ENCODE measurements around the gene HMOX2.

HMOX2 gene

GRCh38 chr16:4475880-4476788 lies at the start of gene HMOX2 (continued):
- no peak for TF ChIP-seq ZNF184 (tag by site-specific recombination; IDR thresholded peaks at IDR 0.05)
- TF ChIP-seq ZNF433 (tag by site-specific recombination; IDR thresholded peaks at IDR 0.05; ENCODE audit: low read depth), result no peak
- no peak for TF ChIP-seq ZNF837 (tag by site-specific recombination; IDR thresholded peaks at IDR 0.05)
- TF ChIP-seq IKZF3 (tag by site-specific recombination; IDR thresholded peaks at IDR 0.05), result no peak
- no peak for TF ChIP-seq ZNF610 (tag by site-specific recombination; IDR thresholded peaks at IDR 0.05; ENCODE audit: borderline replicate concordance)
- no peak; the same call in 1 of the 2 replicates for TF ChIP-seq ZBTB48 (tag by site-specific recombination; IDR thresholded peaks at IDR 0.05)
- TF ChIP-seq MZF1 (tag by site-specific recombination; IDR thresholded peaks at IDR 0.05; ENCODE audit: borderline replicate concordance), result no peak
- TF ChIP-seq SP3 (tag by site-specific recombination; IDR thresholded peaks at IDR 0.05), result peak; percentile 96
- TF ChIP-seq ZNF660 (tag by site-specific recombination; IDR thresholded peaks at IDR 0.05), result no peak
- TF ChIP-seq, protein P1, sequence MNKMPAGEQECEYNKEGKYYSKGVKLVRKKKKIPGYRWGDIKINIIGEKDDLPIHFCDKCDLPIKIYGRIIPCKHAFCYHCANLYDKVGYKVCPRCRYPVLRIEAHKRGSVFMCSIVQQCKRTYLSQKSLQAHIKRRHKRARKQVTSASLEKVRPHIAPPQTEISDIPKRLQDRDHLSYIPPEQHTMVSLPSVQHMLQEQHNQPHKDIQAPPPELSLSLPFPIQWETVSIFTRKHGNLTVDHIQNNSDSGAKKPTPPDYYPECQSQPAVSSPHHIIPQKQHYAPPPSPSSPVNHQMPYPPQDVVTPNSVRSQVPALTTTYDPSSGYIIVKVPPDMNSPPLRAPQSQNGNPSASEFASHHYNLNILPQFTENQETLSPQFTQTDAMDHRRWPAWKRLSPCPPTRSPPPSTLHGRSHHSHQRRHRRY (tag by site-specific recombination; IDR thresholded peaks at IDR 0.05), result no peak
- TF ChIP-seq ZNF561 (tag by site-specific recombination; IDR thresholded peaks at IDR 0.05; ENCODE audit: borderline replicate concordance), result peak; percentile 37; the same call in 1 of the 2 replicates
- no peak; the same call in 1 of the 2 replicates for TF ChIP-seq ZNF548 (tag by site-specific recombination; IDR thresholded peaks at IDR 0.05)
- TF ChIP-seq ZBTB21 (tag by site-specific recombination; IDR thresholded peaks at IDR 0.05), result no peak
- TF ChIP-seq, protein P2, sequence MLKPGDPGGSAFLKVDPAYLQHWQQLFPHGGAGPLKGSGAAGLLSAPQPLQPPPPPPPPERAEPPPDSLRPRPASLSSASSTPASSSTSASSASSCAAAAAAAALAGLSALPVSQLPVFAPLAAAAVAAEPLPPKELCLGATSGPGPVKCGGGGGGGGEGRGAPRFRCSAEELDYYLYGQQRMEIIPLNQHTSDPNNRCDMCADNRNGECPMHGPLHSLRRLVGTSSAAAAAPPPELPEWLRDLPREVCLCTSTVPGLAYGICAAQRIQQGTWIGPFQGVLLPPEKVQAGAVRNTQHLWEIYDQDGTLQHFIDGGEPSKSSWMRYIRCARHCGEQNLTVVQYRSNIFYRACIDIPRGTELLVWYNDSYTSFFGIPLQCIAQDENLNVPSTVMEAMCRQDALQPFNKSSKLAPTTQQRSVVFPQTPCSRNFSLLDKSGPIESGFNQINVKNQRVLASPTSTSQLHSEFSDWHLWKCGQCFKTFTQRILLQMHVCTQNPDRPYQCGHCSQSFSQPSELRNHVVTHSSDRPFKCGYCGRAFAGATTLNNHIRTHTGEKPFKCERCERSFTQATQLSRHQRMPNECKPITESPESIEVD (tag by site-specific recombination; IDR thresholded peaks at IDR 0.05), result no peak
- TF ChIP-seq, protein P3, sequence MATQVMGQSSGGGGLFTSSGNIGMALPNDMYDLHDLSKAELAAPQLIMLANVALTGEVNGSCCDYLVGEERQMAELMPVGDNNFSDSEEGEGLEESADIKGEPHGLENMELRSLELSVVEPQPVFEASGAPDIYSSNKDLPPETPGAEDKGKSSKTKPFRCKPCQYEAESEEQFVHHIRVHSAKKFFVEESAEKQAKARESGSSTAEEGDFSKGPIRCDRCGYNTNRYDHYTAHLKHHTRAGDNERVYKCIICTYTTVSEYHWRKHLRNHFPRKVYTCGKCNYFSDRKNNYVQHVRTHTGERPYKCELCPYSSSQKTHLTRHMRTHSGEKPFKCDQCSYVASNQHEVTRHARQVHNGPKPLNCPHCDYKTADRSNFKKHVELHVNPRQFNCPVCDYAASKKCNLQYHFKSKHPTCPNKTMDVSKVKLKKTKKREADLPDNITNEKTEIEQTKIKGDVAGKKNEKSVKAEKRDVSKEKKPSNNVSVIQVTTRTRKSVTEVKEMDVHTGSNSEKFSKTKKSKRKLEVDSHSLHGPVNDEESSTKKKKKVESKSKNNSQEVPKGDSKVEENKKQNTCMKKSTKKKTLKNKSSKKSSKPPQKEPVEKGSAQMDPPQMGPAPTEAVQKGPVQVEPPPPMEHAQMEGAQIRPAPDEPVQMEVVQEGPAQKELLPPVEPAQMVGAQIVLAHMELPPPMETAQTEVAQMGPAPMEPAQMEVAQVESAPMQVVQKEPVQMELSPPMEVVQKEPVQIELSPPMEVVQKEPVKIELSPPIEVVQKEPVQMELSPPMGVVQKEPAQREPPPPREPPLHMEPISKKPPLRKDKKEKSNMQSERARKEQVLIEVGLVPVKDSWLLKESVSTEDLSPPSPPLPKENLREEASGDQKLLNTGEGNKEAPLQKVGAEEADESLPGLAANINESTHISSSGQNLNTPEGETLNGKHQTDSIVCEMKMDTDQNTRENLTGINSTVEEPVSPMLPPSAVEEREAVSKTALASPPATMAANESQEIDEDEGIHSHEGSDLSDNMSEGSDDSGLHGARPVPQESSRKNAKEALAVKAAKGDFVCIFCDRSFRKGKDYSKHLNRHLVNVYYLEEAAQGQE (tag by site-specific recombination; IDR thresholded peaks at IDR 0.05), result peak; percentile 73
- no peak for TF ChIP-seq ZNF324 (tag by site-specific recombination; IDR thresholded peaks at IDR 0.05)
- no peak for TF ChIP-seq ZNF169 (tag by site-specific recombination; IDR thresholded peaks at IDR 0.05)
- TF ChIP-seq ZNF341 (tag by site-specific recombination; IDR thresholded peaks at IDR 0.05; ENCODE audit: low read depth), result no peak; the same call in 1 of the 2 replicates
- TF ChIP-seq ZNF404 (tag by site-specific recombination; IDR thresholded peaks at IDR 0.05), result no peak
- TF ChIP-seq ZNF266 (tag by site-specific recombination; IDR thresholded peaks at IDR 0.05; ENCODE audit: low read depth), result no peak
- TF ChIP-seq ZNF112 (tag by site-specific recombination; IDR thresholded peaks at IDR 0.05), result no peak
- TF ChIP-seq KLF8 (tag by site-specific recombination; IDR thresholded peaks at IDR 0.05), result peak; percentile 34; the same call in 1 of the 2 replicates
- TF ChIP-seq ZNF214 (tag by site-specific recombination; IDR thresholded peaks at IDR 0.05; ENCODE audit: borderline replicate concordance), result no peak
- TF ChIP-seq ZSCAN5A (tag by site-specific recombination; IDR thresholded peaks at IDR 0.05), result peak; percentile 71; the same call in 1 of the 2 replicates
- peak; percentile 90 for TF ChIP-seq ZNF785 (tag by site-specific recombination; IDR thresholded peaks at IDR 0.05)
- peak; percentile 55; the same call in 1 of the 2 replicates for TF ChIP-seq ZNF2 (tag by site-specific recombination; IDR thresholded peaks at IDR 0.05)
- TF ChIP-seq ZNF529 (tag by site-specific recombination; IDR thresholded peaks at IDR 0.05; ENCODE audit: insufficient replicate concordance), result no peak
- no peak for TF ChIP-seq RBAK (tag by site-specific recombination; IDR thresholded peaks at IDR 0.05)

Measured in HEK293 (cell line).